Epithelial cell of prostate (primary cell): Measurements from ENCODE around the gene AIG1.
"Not testable (repeated sequence)": the region's sequence is repeated elsewhere in the genome, so short reads cannot be mapped to it uniquely, and the experiment has no call there.

ENCODE experiments used
- DNase-seq: peaks from one replicate; pipeline ENCODE4 v3.0.0-alpha.2; 2011; ENCODE audit warnings: low read depth, low spot score
- H3K27ac ChIP-seq: fragments of 450-650 bp; 2 replicates; pipeline ENCODE4 v1.5.1; 2017; ENCODE audit warnings: mild to moderate bottlenecking

Gene AIG1

DNA sequence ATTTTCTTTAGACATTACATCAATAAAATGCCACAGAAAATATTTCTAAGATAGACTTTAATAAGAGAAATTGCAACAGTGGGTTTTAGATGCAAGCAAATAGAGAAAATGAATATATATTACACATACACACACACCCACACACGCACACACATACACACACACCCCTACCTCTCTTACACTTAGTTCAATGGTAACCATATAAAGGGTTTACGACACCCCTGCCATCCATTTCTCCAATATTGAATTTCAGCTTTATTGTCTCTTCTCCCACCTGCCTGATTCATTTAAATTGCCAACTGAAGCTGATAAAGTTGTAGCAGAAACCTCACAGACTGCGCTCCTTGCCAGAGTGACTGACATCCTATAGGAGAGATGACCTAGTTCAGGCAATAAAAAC, 235.2 kb downstream of the AIG1 start:
- DNase-seq, result no peak
- no peak overlapping the region for H3K27ac ChIP-seq

DNA sequence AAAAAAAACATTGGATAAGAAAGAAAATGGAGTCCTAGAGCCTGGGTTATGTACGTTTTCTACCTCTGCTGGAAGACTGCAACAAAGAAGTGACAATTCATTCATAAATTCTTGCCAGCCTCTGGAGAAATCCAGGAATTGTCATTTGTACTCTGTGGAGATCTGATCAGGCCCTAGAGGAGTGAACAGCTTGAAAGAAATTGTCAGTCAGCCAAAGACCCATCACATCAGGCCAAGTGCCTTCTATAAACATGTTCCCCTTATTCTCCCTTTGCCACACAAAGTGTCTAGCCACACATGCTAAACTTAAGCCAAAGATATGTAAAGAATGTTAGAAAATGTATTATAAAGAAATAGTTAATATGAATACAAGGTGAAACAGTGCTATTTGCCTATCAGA, 237.4 kb downstream of the AIG1 start:
- no peak overlapping the region for H3K27ac ChIP-seq
- DNase-seq, result no peak

- H3K27ac ChIP-seq, result no peak overlapping the region
- DNase-seq, result no peak
These were observed 238.8 kb downstream of the AIG1 start for GRCh38 chr6:143299253-143300166.

DNA sequence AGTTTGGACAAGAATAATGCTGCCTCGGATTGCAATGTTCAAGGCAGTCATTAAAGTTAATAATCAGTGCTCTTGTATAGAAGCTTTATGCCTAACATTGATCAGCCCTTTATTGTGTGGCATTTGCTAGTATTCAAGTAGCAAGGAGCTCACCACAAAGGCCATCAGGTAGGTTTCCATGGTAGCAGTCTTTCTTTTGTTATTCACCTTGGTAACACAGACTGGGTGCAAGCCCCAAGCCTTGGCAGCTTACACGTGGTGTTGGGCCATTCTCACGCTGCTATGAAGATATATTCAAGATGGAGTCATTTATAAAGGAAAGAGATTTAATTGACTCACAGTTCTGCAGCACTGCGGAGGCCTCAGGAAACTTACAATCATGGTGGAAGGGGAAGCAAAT, 240.5 kb downstream of the AIG1 start:
- no peak for DNase-seq
- H3K27ac ChIP-seq, result no peak overlapping the region

DNA sequence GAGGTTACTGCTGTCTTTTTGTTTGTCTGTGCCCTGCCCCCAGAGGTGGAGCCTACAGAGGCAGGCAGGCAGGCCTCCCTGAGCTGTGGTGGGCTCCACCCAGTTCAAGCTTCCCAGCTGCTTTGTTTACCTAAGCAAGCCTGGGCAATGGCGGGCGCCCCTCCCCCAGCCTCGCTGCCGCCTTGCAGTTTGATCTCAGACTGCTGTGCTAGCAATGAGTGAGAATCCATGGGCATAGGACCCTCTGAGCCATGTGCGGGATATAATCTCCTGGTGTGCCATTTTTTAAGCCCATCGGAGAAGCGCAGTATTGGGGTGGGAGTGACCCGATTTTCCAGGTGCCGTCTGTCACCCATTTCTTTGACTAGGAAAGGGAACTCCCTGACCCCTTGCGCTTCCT, 247.1 kb downstream of the AIG1 start:
- H3K27ac ChIP-seq, DNase-seq: not testable (repeated sequence)

DNA sequence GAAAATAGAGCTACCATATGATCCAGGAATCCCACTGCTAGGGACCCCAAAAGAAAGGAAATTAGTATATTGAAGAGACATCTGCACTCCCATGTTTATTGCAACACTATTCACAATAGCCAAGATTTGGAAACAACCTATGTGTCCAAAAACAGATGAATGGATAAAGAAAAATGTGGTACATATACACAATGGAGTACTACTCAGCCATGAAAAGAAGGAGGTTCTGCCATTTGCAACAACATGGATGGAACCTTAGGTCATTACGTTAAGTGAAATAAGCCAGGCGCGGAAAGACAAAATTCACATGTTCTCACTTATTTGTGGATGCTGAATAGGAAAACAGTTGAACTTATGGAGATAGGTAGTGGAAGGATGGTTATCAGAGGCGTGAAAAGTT, 252.5 kb downstream of the AIG1 start:
- DNase-seq, result no peak
- no peak overlapping the region for H3K27ac ChIP-seq

- no peak overlapping the region for H3K27ac ChIP-seq
- no peak for DNase-seq
These were observed 260.9 kb downstream of the AIG1 start for GRCh38 chr6:143321491-143322086.

- DNase-seq, result no peak
These were observed 261.7 kb downstream of the AIG1 start for GRCh38 chr6:143322386-143322785.

DNA sequence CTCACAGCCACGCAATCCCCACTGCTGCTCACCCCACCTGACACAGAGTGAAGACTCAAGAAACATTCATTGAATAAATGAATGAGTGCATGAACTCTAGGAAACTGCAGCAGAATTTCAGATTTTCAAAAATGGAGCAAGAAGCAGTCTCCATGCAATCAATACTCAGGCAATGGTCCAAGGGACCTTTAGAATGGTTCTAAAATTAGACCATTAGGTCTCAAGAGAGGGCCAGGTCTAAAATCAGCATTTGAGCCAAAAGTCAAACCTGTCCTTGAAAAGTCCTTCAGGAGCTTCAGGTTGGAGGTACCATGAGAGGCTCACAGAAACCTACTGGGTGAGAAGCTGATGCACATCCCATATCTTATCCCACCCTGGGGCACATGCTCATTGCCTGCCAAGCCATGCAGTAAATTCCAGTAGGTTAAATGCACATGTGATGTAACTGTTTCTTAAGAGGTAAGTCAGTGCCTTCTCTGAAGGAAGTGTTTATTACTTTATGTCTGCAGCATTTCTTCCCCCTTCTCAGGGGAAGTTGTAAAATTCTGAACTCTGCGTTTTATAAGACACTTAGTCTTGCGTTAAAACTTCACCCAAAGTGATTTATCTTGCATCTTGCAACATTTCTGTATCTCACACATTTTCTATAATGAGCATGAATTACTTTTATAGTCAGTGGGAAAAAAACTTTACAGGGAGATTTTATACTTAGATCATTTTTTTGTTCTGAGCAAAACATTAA, 263.2 kb downstream of the AIG1 start:
- no peak for DNase-seq
- peak overlapping the region; percentile 98 for H3K27ac ChIP-seq

More at GRCh38 chr6:143322386-143322785, 261.7 kb downstream of the AIG1 start:
- H3K27ac ChIP-seq, result no peak overlapping the region

DNA sequence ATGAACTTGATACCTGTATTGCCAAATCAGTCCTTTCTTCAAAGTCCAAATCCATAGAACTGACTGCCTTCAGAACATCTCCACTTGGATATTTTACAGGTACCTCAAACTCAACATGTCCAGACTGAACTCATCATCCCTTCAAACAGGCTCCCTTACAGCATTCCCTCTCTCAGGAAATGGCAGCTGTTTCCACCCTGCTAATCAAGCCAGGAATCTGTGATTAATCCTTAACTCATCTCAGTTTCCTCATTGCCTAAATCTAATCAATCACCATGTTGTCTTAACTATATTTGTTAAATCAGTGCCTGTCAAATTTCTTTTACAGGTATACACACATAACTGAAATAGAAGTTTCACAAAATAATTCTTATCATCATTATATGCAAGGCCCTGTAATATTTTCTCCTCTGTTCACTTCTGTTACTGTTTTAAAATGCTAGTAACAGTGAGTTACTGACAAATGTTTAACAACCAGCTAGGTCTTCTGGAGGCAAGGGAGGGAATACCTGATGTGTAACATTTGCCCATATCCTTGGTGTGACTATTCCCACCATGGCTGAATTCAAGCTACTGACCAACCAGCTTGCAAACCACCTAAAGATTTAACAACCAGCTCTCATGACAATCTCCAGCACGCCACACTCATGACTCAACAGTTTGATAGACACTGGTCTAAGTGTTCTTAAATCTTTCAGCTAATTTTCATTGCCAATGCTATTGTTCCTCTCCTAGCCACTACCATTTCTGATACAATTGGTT, 264.9 kb downstream of the AIG1 start:
- DNase-seq, result peak; percentile 81
- peak overlapping the region; percentile 98 for H3K27ac ChIP-seq

DNA sequence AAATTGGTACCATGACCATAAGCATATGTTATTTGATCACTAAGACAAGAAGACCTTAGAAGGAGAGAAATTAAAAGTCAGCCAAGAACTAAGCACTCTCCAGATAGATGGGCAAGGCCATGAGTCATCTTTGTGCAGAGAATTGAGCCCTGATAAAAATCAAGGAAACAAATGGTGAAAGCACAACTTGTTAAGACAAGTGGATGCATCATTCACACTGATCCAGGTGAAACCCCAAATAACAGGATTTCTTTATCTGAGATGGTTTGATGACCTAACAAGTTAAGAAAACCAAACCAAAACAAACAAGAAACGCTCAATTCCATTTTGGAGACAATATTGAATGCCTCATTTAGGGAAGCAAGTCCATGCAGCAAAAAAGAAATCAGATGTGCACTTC, 268.2 kb downstream of the AIG1 start:
- DNase-seq, result peak; percentile 98
- H3K27ac ChIP-seq, result peak overlapping the region; percentile 98

GRCh38 chr6:143329323-143329722, 268.6 kb downstream of the AIG1 start:
- peak; percentile 73 for DNase-seq
- peak overlapping the region; percentile 98 for H3K27ac ChIP-seq

DNA sequence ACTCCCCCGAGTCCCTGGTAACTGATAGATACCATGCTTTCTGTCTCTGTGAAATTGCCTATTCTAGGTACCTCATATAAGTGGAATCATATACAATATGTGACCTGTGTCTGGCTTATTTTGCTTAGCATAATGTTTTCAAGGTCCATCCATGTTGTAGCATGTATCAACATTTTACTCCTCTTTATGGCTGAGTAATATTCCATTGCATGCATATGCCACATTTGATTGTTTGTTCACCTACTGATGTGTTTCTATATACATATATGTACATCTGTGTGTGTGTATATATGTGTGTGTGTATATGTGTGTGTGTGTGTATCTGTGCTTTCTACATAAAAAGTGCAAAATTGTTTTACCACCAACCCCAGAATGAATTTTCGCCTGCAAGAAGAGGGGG, 270.7 kb downstream of the AIG1 start:
- H3K27ac ChIP-seq, result peak overlapping the region; percentile 98
- no peak for DNase-seq

DNA sequence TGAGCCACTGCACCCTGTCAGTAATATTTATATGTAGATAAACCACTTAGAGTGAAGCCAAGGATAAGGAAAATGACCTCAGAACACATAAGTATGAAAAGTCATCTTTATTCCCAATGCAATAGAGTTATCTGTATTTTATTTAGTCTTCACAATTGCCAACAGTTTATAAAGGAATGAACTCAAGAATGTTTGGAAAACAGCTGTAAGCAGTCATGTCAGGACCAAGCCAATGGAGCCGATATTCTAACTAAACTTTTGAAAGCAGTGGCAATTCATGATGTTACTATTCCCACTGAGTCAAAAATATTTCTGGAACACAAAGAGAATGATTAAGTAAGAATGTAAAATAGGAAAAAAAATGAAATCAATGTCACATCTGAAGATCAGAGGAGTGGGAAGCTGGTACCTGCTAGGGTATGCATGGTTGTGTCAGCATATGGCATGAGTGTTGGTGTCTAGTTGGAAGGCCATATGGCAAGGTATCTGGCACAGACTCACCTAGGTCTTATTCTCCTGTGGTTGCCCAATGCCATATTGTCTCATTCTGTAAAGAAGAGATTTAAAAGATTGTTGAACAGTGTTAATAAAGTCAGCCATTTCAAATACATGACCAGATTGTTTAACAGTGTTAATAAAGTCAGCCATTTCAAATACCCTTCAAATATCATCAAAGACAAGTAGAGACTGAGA, 271.6 kb downstream of the AIG1 start:
- DNase-seq, result no peak
- peak overlapping the region; percentile 98 for H3K27ac ChIP-seq

DNA sequence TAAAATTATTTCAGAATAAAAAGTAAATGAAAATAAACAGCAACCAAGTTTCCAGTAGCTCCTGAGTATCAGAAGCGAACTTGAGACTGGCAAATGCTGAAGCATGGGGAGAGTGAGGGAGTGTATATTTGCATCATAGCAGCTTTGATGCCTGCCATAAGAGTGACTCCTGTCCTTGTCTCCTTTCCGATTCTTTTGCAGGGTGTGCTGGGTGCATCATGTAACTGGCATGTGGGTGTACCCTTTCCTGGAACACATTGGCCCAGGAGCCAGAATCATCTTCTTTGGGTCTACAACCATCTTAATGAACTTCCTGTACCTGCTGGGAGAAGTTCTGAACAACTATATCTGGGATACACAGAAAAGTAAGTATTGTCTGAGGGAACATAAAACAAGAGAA, 272.4 kb downstream of the AIG1 start:
- peak; percentile 87 for DNase-seq
- peak overlapping the region; percentile 98 for H3K27ac ChIP-seq

- H3K27ac ChIP-seq, result peak overlapping the region; percentile 98
- peak; percentile 54 for DNase-seq
These were observed 273.2 kb downstream of the AIG1 start for GRCh38 chr6:143333749-143334520.

DNA sequence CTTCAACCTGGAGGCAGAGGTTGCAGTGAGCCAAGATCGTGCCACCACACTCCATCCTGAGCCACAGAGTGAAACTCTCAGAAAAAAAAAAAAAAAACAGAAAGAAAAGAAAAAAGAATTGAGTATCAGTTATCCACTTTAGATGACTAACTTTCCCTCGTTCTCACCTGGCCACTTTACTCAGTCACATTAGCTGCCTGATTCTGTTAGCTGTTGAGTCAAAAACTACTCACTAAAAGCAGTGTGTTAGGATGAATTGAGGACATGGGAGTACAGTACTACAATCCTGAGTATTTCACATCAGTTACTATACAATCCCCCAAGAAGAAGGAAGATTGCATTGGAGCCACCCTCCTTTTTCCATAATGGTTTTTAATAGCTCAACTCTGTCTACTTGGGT, 275.2 kb downstream of the AIG1 start:
- H3K27ac ChIP-seq, result peak overlapping the region; percentile 98

DNA sequence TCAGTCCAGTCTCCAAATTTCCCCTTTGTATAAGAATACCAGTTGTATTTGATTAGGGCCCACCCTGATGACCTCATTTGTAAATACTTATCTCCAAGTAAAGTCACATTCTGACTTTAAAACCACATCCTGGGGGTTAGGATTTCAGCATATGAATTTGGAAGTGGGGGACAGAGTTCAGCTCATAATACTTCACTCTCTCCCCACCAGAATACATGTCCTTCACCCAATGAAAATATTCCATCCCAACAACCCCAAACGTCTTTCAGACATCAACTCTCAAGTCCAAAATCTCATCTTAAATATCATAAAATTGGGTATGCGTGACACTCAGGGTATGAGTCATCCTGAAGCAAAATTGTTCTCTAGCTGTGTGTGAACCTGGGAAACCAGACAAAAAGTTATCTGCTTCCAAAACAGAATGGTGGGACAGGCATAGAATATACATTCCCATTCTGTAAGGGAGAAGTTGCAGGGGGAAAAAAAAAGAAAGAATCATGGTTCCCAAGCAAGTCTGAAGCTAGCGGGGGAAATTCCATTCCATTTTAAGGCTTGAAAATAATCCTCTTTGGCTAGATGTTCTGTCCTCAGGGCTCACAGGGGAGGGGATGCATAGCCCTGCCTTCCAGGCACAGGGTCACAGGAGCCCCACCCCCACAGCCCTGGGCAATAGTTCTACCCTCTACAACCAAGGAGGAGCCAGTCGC, 275.9 kb downstream of the AIG1 start:
- no peak for DNase-seq
- peak overlapping the region; percentile 98 for H3K27ac ChIP-seq

More for the DNA sequence above, 275.2 kb downstream of the AIG1 start:
- DNase-seq, result peak; percentile 43
